ENCODE data around the gene PRSS58.

GRCh38 chr7:142280263-142280662, 22.4 kb upstream of the PRSS58 start:
- TF ChIP-seq, protein P1, sequence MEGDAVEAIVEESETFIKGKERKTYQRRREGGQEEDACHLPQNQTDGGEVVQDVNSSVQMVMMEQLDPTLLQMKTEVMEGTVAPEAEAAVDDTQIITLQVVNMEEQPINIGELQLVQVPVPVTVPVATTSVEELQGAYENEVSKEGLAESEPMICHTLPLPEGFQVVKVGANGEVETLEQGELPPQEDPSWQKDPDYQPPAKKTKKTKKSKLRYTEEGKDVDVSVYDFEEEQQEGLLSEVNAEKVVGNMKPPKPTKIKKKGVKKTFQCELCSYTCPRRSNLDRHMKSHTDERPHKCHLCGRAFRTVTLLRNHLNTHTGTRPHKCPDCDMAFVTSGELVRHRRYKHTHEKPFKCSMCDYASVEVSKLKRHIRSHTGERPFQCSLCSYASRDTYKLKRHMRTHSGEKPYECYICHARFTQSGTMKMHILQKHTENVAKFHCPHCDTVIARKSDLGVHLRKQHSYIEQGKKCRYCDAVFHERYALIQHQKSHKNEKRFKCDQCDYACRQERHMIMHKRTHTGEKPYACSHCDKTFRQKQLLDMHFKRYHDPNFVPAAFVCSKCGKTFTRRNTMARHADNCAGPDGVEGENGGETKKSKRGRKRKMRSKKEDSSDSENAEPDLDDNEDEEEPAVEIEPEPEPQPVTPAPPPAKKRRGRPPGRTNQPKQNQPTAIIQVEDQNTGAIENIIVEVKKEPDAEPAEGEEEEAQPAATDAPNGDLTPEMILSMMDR (IDR thresholded peaks at IDR 0.05; ENCODE audit: insufficient read depth, low read depth, low read length) = no peak
- no peak for TF ChIP-seq EZH2 (IDR thresholded peaks at IDR 0.05; ENCODE audit: insufficient read depth, low read length)

All from astrocyte (in vitro differentiated cells and primary cell).